Fibroblast of lung (primary cell): ENCODE measurements around the gene ERBB3. TPM values are rescaled to one million over a fixed set of nuclear protein-coding genes. Genes with fewer than 3 reads are reported as not detected.

Experiments
- DNase-seq, 2 donors: peaks; one replicate each; pipeline versions ENCODE4 v3.0.0 to v3.0.0-alpha.2; 2010; ENCODE audit warnings: low read depth in 2 of 2
- H2AFZ ChIP-seq: 2 replicates; pipeline ENCODE4 v1.5.1; 2012; ENCODE audit warnings: low read length, control low read depth, inconsistent platforms
- H3K27ac ChIP-seq: 2 replicates; pipeline ENCODE4 v1.5.1; 2011; ENCODE audit warnings: low read length, control low read depth; ENCODE audit not compliant: insufficient read depth
- H3K27me3 ChIP-seq: 2 replicates; pipeline ENCODE4 v1.5.1; 2011; ENCODE audit warnings: mild to moderate bottlenecking, low read length; ENCODE audit not compliant: control insufficient read depth, insufficient read depth
- H3K36me3 ChIP-seq: 2 replicates; pipeline ENCODE4 v1.5.1; 2011; ENCODE audit warnings: low read length; ENCODE audit not compliant: control insufficient read depth, insufficient read depth
- H3K4me1 ChIP-seq: 2 replicates; pipeline ENCODE4 v1.5.1; 2011; ENCODE audit warnings: low read length; ENCODE audit not compliant: control insufficient read depth, insufficient read depth; ENCODE audit errors: extremely low read depth
- H3K4me2 ChIP-seq: 2 replicates; pipeline ENCODE4 v1.5.1; 2011; ENCODE audit warnings: low read length, control low read depth; ENCODE audit not compliant: insufficient read depth; ENCODE audit errors: extremely low read depth
- H3K4me3 ChIP-seq, 4 experiments: fragments of 200-600 bp in 1 of 4; sonication (generic) in 1 of 4; replicated peaks in 1 of 4; 2 replicates each; pipeline ENCODE4 v1.5.1; 2011 to 2016; ENCODE audit warnings: low read length in 4 of 4, low read depth in 3 of 4, mild to moderate bottlenecking in 3 of 4, control low read depth in 2 of 4, inconsistent platforms in 1 of 4, mixed read lengths in 1 of 4; ENCODE audit not compliant: insufficient read depth in 1 of 4; ENCODE audit errors: control extremely low read depth in 1 of 4
- H3K79me2 ChIP-seq: 2 replicates; pipeline ENCODE4 v1.5.1; 2012; ENCODE audit warnings: mild to moderate bottlenecking, low read length, inconsistent platforms; ENCODE audit not compliant: control insufficient read depth, insufficient read depth
- H3K9ac ChIP-seq: 2 replicates; pipeline ENCODE4 v1.5.1; 2011; ENCODE audit warnings: mild to moderate bottlenecking, low read length, control low read depth; ENCODE audit not compliant: insufficient read depth
- H3K9me3 ChIP-seq: 2 replicates; pipeline ENCODE4 v1.5.1; 2012; ENCODE audit warnings: low read depth, low read length; ENCODE audit not compliant: control insufficient read depth, insufficient read depth
- H4K20me1 ChIP-seq: 2 replicates; pipeline ENCODE4 v1.5.1; 2011; ENCODE audit warnings: low read length; ENCODE audit not compliant: control insufficient read depth, insufficient read depth; ENCODE audit errors: extremely low read depth
- CTCF ChIP-seq, 2 donors: IDR thresholded peaks in 1 of 2; conservative IDR thresholded peaks in 1 of 2; 1 replicate in 1 of 2; 2 replicates in 1 of 2; pipeline ENCODE4 v1.5.1; 2011 to 2012; ENCODE audit warnings: low read length in 2 of 2, control low read depth in 1 of 2, inconsistent platforms in 1 of 2, low read depth in 1 of 2, mild to moderate bottlenecking in 1 of 2
- EZH2 ChIP-seq: IDR thresholded peaks from 2 replicates; pipeline ENCODE4 v1.5.1; 2012; ENCODE audit warnings: low read length, control low read depth, mild to moderate bottlenecking; ENCODE audit errors: missing control alignments
- polyA minus RNA-seq: library from RNA; depleted of rRNA, polyadenylated mRNA; stranded (reverse); fragments of >200 nt; gene quantifications from 2 replicates; pipeline ENCODE4 v1.2.3, GENCODE V29; 2011; ENCODE audit warnings: low replicate concordance
- polyA plus RNA-seq, 2 donors: library from polyadenylated mRNA; depleted of rRNA in 1 of 2; stranded (reverse) in 1 of 2; unstranded in 1 of 2; fragments of >200 nt; gene quantifications; 2 replicates each; pipeline ENCODE4 v1.2.1, GENCODE V29; 2011 to 2012; ENCODE audit warnings: missing spikeins in 1 of 2
- total RNA-seq: library from RNA; depleted of rRNA; stranded (reverse); fragments of >200 nt; gene quantifications from 2 replicates; pipeline ENCODE4 v1.2.1, GENCODE V29; 2014

Gene ERBB3
- total RNA-seq (0.66 and 1.3 TPM in 2 replicates), polyA plus RNA-seq (0.59 and 0.92 TPM in 2 replicates), polyA minus RNA-seq (3.0 TPM in 1 of 2 replicates, not detected in the other)
- polyA plus RNA-seq (2012) = 0.56 and 0.96 TPM in 2 replicates

DNA sequence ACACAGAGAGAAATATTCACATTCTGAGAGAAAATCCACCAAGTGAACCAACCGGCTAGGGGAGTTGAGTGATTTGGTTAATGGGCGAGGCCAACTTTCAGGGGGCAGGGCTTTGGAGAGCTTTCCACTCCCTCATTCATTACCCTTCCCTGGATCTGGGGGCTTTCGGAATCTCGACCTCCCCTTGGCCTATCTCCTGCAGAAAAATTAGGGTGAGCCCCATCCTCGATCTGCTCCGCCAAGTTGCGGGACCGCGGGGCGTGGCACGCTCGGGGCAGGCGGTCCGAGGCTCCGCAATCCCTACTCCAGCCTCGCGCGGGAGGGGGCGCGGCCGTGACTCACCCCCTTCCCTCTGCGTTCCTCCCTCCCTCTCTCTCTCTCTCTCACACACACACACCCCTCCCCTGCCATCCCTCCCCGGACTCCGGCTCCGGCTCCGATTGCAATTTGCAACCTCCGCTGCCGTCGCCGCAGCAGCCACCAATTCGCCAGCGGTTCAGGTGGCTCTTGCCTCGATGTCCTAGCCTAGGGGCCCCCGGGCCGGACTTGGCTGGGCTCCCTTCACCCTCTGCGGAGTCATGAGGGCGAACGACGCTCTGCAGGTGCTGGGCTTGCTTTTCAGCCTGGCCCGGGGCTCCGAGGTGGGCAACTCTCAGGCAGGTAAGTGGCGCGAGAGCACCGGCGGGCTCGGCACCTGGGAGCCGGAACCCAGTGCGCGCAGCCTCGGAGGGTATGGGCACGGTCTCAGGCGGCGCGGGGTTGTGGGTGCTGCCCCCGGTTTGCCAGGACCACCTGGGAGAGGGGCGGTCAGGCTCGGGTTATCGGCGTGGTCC lies at the start of gene ERBB3:
ERBB3 (plus strand) TSS at position 443 of the 833 bp plus-strand sequence; CDS start at position 579, 136 bp downstream.
- DNase-seq = peak; percentile 80 to 87
- Histone ChIP-seq H3K4me2 (peak within 1 kb of the TSS; percentile 96), H4K20me1 (no peaks in the 10 kb centered on the region), H3K9me3 (no peaks in the 10 kb centered on the region), H3K27ac (no peak within 1 kb of the TSS), H3K4me1 (no peaks in the 10 kb centered on the region), H3K9ac (peak within 1 kb of the TSS; percentile 40), H2AFZ (peak within 1 kb of the TSS; percentile 98), H3K27me3 (peaks cover 26% of the 10 kb centered on the region), H3K36me3 (no peaks in the 10 kb centered on the region), H3K4me3 (peak within 1 kb of the TSS; percentile 55 to 72 (median 64)), H3K79me2 (no peaks in the 10 kb centered on the region)
- TF ChIP-seq EZH2 (no peak), CTCF (conservative IDR thresholded peaks at IDR 0.05 in 1 of 2, IDR thresholded peaks at IDR 0.05 in 1 of 2; ENCODE audit: low read depth in 1 of 2, low read length in 2 of 2) (no peak)

- no peaks in the 10 kb centered on the region for H4K20me1 ChIP-seq
- TF ChIP-seq EZH2 = no peak
- no peaks in the 10 kb centered on the region for H3K9me3 ChIP-seq
- no peak for DNase-seq
- no peaks in the 10 kb centered on the region for H3K27me3 ChIP-seq
- no peak overlapping the region for H3K4me2 ChIP-seq
- no peaks in the 10 kb centered on the region for H3K4me1 ChIP-seq
- no peak overlapping the region for H3K9ac ChIP-seq
- peaks cover 10% of the 10 kb centered on the region for H3K36me3 ChIP-seq
- no peaks in the 10 kb centered on the region for H3K79me2 ChIP-seq
- no peak overlapping the region for H2AFZ ChIP-seq
- no peak overlapping the region for H3K4me3 ChIP-seq
- H3K27ac ChIP-seq = no peak overlapping the region
Observed at GRCh38 chr12:56031987-56032386, 48.0 kb upstream of the ERBB3 start.

DNA sequence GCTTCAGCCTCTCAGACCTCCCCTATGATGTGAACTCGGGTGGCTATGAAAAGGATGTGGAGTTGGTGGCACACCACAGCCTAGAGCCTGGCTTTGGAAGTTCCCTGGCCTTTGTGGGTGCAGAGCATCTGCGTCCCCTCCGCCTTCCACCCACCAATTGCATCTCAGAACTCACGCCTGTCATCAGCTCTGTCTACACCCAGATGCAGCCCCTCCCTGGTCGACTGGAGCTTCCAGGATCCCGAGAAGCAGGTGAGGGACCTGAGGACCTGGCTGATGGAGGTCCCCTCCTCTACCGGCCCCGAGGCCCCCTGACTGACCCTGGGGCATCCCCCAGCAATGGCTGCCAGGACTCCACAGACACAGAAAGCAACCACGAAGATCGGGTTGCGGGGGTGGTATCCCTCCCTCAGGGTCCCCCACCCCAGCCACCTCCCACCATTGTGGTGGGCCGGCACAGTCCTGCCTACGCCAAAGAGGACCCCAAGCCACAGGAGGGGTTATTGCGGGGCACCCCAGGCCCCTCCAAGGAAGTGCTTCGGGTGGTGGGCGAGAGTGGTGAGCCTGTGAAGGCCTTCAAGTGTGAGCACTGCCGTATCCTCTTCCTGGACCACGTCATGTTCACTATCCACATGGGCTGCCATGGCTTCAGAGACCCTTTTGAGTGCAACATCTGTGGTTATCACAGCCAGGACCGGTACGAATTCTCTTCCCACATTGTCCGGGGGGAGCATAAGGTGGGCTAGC lies 45.2 kb upstream of the ERBB3 start:
- Histone ChIP-seq H2AFZ (no peak overlapping the region), H4K20me1 (no peaks in the 10 kb centered on the region), H3K9ac (no peak overlapping the region), H3K36me3 (peaks cover 7% of the 10 kb centered on the region), H3K4me3 (no peak overlapping the region), H3K4me1 (no peaks in the 10 kb centered on the region), H3K27me3 (no peaks in the 10 kb centered on the region), H3K4me2 (no peak overlapping the region), H3K27ac (no peak overlapping the region), H3K9me3 (no peaks in the 10 kb centered on the region), H3K79me2 (no peaks in the 10 kb centered on the region)
- TF ChIP-seq CTCF (conservative IDR thresholded peaks at IDR 0.05 in 1 of 2, IDR thresholded peaks at IDR 0.05 in 1 of 2; ENCODE audit: low read depth in 1 of 2, low read length in 2 of 2) (no peak), EZH2 (no peak)
- DNase-seq = no peak
